ENCODE results near the gene SERF2. TPM values are rescaled to one million over a fixed set of nuclear protein-coding genes. Genes with fewer than 3 reads are reported as not detected.
A peak's percentile ranks its signal among the peaks of the same experiment; 100 is the strongest.
"Not testable (repeated sequence)": the region's sequence is repeated elsewhere in the genome, so short reads cannot be mapped to it uniquely, and the experiment has no call there.

SERF2 gene
- 1,000 to 10,000 TPM in 1 of 4 donors, 100 to 1,000 TPM in 3; 889 to 1,080 (median 940) TPM for total RNA-seq
- polyA plus RNA-seq, result 2,656 TPM
- long read RNA-seq, donor 1, transcript SERF2-202 (3 exons, 506 nt), result minor isoform, 9 of 640 reads
- long read RNA-seq, donor 1, transcript SERF2-205 (3 exons, 690 nt), result minor isoform, 9 of 640 reads
- long read RNA-seq, donor 1, transcript SERF2-201 (3 exons, 1,537 nt), result major isoform, 563 of 640 reads
- long read RNA-seq, donor 1, transcript SERF2-212 (4 exons, 2,099 nt), result minor isoform, 24 of 640 reads
- long read RNA-seq, donor 1, partial matches to known transcripts, result 0 of 640 reads
- long read RNA-seq, donor 1, other reads (novel, unspliced or antisense), result 18 of 640 reads
- long read RNA-seq, donor 2, transcript SERF2-207 (2 exons, 582 nt), result minor isoform, 18 of 422 reads
- long read RNA-seq, donor 2, transcript SERF2-216 (2 exons, 1,030 nt), result minor isoform, 7 of 422 reads
- long read RNA-seq, donor 2, transcript SERF2-201 (3 exons, 1,537 nt), result major isoform, 367 of 422 reads
- long read RNA-seq, donor 2, transcript SERF2-202 (3 exons, 506 nt), result minor isoform, 6 of 422 reads
- long read RNA-seq, donor 2, partial matches to known transcripts, result 9 of 422 reads
- long read RNA-seq, donor 2, other reads (novel, unspliced or antisense), result 6 of 422 reads
- long read RNA-seq, donor 3, transcript SERF2-201 (3 exons, 1,537 nt), result major isoform, 292 of 440 reads
- long read RNA-seq, donor 3, transcript SERF2-202 (3 exons, 506 nt), result minor isoform, 6 of 440 reads
- long read RNA-seq, donor 3, transcript SERF2-207 (2 exons, 582 nt), result minor isoform, 9 of 440 reads
- long read RNA-seq, donor 3, transcript SERF2-212 (4 exons, 2,099 nt), result minor isoform, 70 of 440 reads
- long read RNA-seq, donor 3, partial matches to known transcripts, result 4 of 440 reads
- long read RNA-seq, donor 3, other reads (novel, unspliced or antisense), result 47 of 440 reads
- long read RNA-seq, donor 4, transcript SERF2-216 (2 exons, 1,030 nt), result minor isoform, 6 of 252 reads
- long read RNA-seq, donor 4, transcript SERF2-201 (3 exons, 1,537 nt), result major isoform, 212 of 252 reads
- long read RNA-seq, donor 4, transcript SERF2-212 (4 exons, 2,099 nt), result minor isoform, 6 of 252 reads
- long read RNA-seq, donor 4, transcript SERF2-207 (2 exons, 582 nt), result minor isoform, 12 of 252 reads
- long read RNA-seq, donor 4, partial matches to known transcripts, result 4 of 252 reads
- long read RNA-seq, donor 4, other reads (novel, unspliced or antisense), result 7 of 252 reads

GRCh38 chr15:43791993-43792760, at the start of gene SERF2:
Gene SERF2 (plus strand): TSS chr15:43792320. CDS start chr15:43792377, 57 bp downstream.
- WGBS, result under 1% methylated on average over 66 of the region's 66 CpGs
- ATAC-seq, result peak; percentile 96 to 98
- H3K4me1 ChIP-seq (ENCODE audit: control insufficient read depth, insufficient read depth, low read length), result peaks cover 23% of the 10 kb centered on the region
- intact Hi-C loops (cut with DNase I), result no loop called here
- no peaks in the 10 kb centered on the region for H3K9me3 ChIP-seq (ENCODE audit: control insufficient read depth, low read length)
- H3K27me3 ChIP-seq (ENCODE audit: control insufficient read depth, insufficient read depth), result no peaks in the 10 kb centered on the region
- peak within 1 kb of the TSS; percentile 74 for H3K4me3 ChIP-seq (ENCODE audit: low read length)
- H3K27ac ChIP-seq (ENCODE audit: low read length), result peak within 1 kb of the TSS; percentile 97
- DNase-seq, result peak; percentile 100

GRCh38 chr15:43746245-43746902, 45.7 kb upstream of the SERF2 start, which contains the start of gene PDIA3:
Gene PDIA3 (plus strand): TSS chr15:43746438. CDS start chr15:43746540, 102 bp downstream.
- DNase-seq (peak; percentile 95 to 97 (median 97)), ATAC-seq (peak; percentile 99)
- H3K27me3 ChIP-seq (ENCODE audit: control insufficient read depth, insufficient read depth); H3K9me3 ChIP-seq (ENCODE audit: control insufficient read depth, low read length); intact Hi-C loops (cut with DNase I); H3K4me1 ChIP-seq (ENCODE audit: control insufficient read depth, insufficient read depth, low read length): not testable (repeated sequence)
- Histone ChIP-seq H3K4me3 (ENCODE audit: low read length) (peak within 1 kb of the TSS; percentile 60), H3K27ac (ENCODE audit: low read length) (peak within 1 kb of the TSS; percentile 86)
- WGBS, result under 1% methylated on average over 84 of the region's 84 CpGs

- intact Hi-C loops (cut with DNase I); DNase-seq; H3K27me3 ChIP-seq (ENCODE audit: control insufficient read depth, insufficient read depth); H3K4me1 ChIP-seq (ENCODE audit: control insufficient read depth, insufficient read depth, low read length); H3K9me3 ChIP-seq (ENCODE audit: control insufficient read depth, low read length): not testable (repeated sequence)
- WGBS, result 2% methylated on average over 12 of the region's 12 CpGs
- Histone ChIP-seq H3K27ac (ENCODE audit: low read length) (peak overlapping the region; percentile 86), H3K4me3 (ENCODE audit: low read length) (peak overlapping the region; percentile 60)
- peak in 1 of 2 donors; percentile 30 for ATAC-seq
Observed at GRCh38 chr15:43746903-43747309, 45.2 kb upstream of the SERF2 start.

- DNase-seq (no peak), ATAC-seq (no peak)
- WGBS, result 56% methylated on average over 3 of the region's 3 CpGs
Observed at GRCh38 chr15:43748376-43748775, 43.7 kb upstream of the SERF2 start.

GRCh38 chr15:43749690-43750345, 42.3 kb upstream of the SERF2 start:
- intact Hi-C loops (cut with DNase I), result no loop called here

More at GRCh38 chr15:43748376-43748775, 43.7 kb upstream of the SERF2 start:
- Histone ChIP-seq H3K27me3 (ENCODE audit: control insufficient read depth, insufficient read depth) (no peaks in the 10 kb centered on the region), H3K27ac (ENCODE audit: low read length) (no peak overlapping the region), H3K4me3 (ENCODE audit: low read length) (no peak overlapping the region), H3K9me3 (ENCODE audit: control insufficient read depth, low read length) (no peaks in the 10 kb centered on the region), H3K4me1 (ENCODE audit: control insufficient read depth, insufficient read depth, low read length) (peaks cover 4% of the 10 kb centered on the region)
- intact Hi-C loops (cut with DNase I), result no loop called here

GRCh38 chr15:43751885-43752284, 40.2 kb upstream of the SERF2 start:
- intact Hi-C loops (cut with DNase I), result no loop called here
- no peak for DNase-seq
- no peak overlapping the region for H3K27ac ChIP-seq (ENCODE audit: low read length)

More at GRCh38 chr15:43749690-43750345, 42.3 kb upstream of the SERF2 start:
- Histone ChIP-seq H3K4me3 (ENCODE audit: low read length) (peak overlapping the region; percentile 4), H3K9me3 (ENCODE audit: control insufficient read depth, low read length) (no peaks in the 10 kb centered on the region), H3K27ac (ENCODE audit: low read length) (peak overlapping the region; percentile 58), H3K4me1 (ENCODE audit: control insufficient read depth, insufficient read depth, low read length) (peaks cover 4% of the 10 kb centered on the region), H3K27me3 (ENCODE audit: control insufficient read depth, insufficient read depth) (no peaks in the 10 kb centered on the region)
- ATAC-seq, result no peak
- WGBS, result 62% methylated on average over 12 of the region's 12 CpGs
- no peak for DNase-seq

GRCh38 chr15:43762824-43763223, 29.3 kb upstream of the SERF2 start:
- Histone ChIP-seq H3K4me3 (ENCODE audit: low read length) (no peak overlapping the region), H3K9me3 (ENCODE audit: control insufficient read depth, low read length) (no peaks in the 10 kb centered on the region), H3K4me1 (ENCODE audit: control insufficient read depth, insufficient read depth, low read length) (no peaks in the 10 kb centered on the region), H3K27me3 (ENCODE audit: control insufficient read depth, insufficient read depth) (no peaks in the 10 kb centered on the region), H3K27ac (ENCODE audit: low read length) (no peak overlapping the region)
- DNase-seq (no peak), ATAC-seq (no peak)
- WGBS, result 77% methylated on average over 6 of the region's 6 CpGs
- intact Hi-C loops (cut with DNase I), result no loop called here

More at GRCh38 chr15:43751885-43752284, 40.2 kb upstream of the SERF2 start:
- H3K4me1 ChIP-seq (ENCODE audit: control insufficient read depth, insufficient read depth, low read length), result peaks cover 4% of the 10 kb centered on the region
- H3K9me3 ChIP-seq (ENCODE audit: control insufficient read depth, low read length), result no peaks in the 10 kb centered on the region
- no peak overlapping the region for H3K4me3 ChIP-seq (ENCODE audit: low read length)
- ATAC-seq, result no peak
- 66% methylated on average over 6 of the region's 6 CpGs for WGBS
- H3K27me3 ChIP-seq (ENCODE audit: control insufficient read depth, insufficient read depth), result no peaks in the 10 kb centered on the region

- 57% methylated on average over 2 of the region's 2 CpGs for WGBS
- DNase-seq, result no peak
- Histone ChIP-seq H3K27me3 (ENCODE audit: control insufficient read depth, insufficient read depth) (no peaks in the 10 kb centered on the region), H3K4me3 (ENCODE audit: low read length) (no peak overlapping the region), H3K9me3 (ENCODE audit: control insufficient read depth, low read length) (no peaks in the 10 kb centered on the region), H3K4me1 (ENCODE audit: control insufficient read depth, insufficient read depth, low read length) (no peaks in the 10 kb centered on the region), H3K27ac (ENCODE audit: low read length) (no peak overlapping the region)
- intact Hi-C loops (cut with DNase I), result no loop called here
- ATAC-seq, result no peak
Observed at GRCh38 chr15:43763819-43764446, 28.2 kb upstream of the SERF2 start.

GRCh38 chr15:43769584-43770228, 22.4 kb upstream of the SERF2 start:
- Histone ChIP-seq H3K4me3 (ENCODE audit: low read length) (no peak overlapping the region), H3K9me3 (ENCODE audit: control insufficient read depth, low read length) (no peaks in the 10 kb centered on the region), H3K4me1 (ENCODE audit: control insufficient read depth, insufficient read depth, low read length) (no peaks in the 10 kb centered on the region), H3K27me3 (ENCODE audit: control insufficient read depth, insufficient read depth) (no peaks in the 10 kb centered on the region), H3K27ac (ENCODE audit: low read length) (no peak overlapping the region)
- WGBS, result 72% methylated on average over 5 of the region's 5 CpGs
- peak; percentile 25 to 42 for ATAC-seq
- intact Hi-C loops (cut with DNase I), result no loop called here
- DNase-seq, result peak; percentile 50 to 82 (median 68)
